HG03442 (cell line): ENCODE data around the gene TRDN.
"Not testable (repeated sequence)": the region's sequence is repeated elsewhere in the genome, so short reads cannot be mapped to it uniquely, and the experiment has no call there.

Experiments used
- ATAC-seq: cut with Tn5 transposase; IDR thresholded peaks from one replicate; pipeline ENCODE4 v1.9.1; 2021; ENCODE audit warnings: mild to moderate bottlenecking, moderate library complexity; ENCODE audit not compliant: unreplicated experiment

Gene TRDN

DNA sequence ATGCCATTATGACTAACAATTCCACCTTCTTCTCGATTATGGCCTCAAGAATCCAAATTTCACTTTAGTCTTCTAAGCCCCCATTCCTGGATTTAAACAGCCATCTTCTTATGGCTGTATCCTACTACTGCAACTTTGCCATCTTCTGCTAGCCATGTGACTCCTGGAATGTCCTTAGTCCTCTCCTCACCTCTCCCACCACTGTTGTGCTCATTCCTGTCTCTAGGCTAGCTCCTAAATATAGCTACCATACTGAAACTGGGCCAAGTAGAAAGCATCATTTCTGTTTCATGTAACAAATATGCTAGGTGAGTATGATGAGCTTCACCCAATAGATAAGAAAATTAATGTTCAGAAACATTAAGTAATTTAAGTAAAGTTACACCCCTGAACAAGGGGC, 327.6 kb downstream of the TRDN start:
- ATAC-seq = no peak

DNA sequence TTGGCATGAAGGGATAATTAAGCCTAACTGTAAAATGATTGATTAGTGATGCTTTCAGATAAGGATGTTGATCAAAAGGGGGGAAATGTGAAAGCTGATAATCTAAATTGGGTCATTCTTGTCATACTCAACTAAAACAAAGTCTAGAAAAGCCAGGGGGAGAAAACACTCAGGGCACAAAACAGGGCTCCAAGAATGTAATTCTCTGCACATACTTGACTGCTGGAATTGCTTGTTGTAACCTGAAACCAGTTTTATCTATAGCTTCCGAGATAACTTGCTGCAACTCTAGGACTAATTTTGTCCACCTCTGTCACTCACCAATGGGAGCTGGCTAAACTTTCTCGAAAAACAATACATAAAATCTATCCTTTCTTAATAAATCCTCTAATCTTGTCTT, 330.4 kb downstream of the TRDN start:
- ATAC-seq = no peak

GRCh38 chr6:123295672-123296071, 341.1 kb downstream of the TRDN start:
- ATAC-seq = no peak

GRCh38 chr6:123295181-123295580, 341.6 kb downstream of the TRDN start:
- ATAC-seq = no peak

- no peak for ATAC-seq
These were observed 348.1 kb downstream of the TRDN start for GRCh38 chr6:123288649-123289048.

- ATAC-seq = no peak
These were observed 360.2 kb downstream of the TRDN start for GRCh38 chr6:123276546-123276980.

DNA sequence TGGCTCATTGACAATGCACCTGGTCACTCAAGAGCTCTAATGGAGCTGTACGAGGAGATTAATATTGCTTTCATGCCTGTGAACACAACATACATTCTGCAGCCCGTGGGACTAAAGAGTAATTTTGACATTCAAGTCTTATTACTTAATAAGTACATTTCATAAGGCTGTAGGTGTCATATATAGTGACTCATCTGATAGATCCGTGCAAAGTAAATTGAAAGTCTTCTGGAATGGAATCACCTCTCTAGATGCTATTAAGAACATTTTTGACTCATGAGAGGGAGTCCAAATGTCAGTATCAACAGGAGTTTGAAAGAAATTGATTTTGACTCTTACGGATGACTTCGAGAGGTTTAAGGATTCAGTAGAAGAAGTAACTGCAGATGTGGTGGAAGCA, 372.8 kb downstream of the TRDN start:
- ATAC-seq = no peak

DNA sequence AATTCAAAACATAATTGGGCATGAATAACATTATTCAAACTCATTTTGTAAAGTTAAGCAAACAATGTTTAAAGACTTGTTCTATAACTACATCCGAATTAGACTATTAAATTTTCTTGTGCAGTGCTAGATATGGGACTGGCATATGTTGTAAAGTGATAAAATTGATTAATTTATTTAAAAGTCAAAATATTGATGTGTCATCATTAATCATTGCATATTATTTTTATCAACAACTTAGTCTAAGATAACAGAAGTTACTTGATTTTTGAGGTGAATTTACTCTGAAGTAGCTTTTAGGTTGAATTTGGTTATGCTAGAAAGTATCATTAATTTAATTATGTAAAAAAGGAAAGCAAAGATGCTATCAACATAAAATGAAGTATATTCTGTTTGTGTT, 396.1 kb downstream of the TRDN start:
- no peak for ATAC-seq

DNA sequence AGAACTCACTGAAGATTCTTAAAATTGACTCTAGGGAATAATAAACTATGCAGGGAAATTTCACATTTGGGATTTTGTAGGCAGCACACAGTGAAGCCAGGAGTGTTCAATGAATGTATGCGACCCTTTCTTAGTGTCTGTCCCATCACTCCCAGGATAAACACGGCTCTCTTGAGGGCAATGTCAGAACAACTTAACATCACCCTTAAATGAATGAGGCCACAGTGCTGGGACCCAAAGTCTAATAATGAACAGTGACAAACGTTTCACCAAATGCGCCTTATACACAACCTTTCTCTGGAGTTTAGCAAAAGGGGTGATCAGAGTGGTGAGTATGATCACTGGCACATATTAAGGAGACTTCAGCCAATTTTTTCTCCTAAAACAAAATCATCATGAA, 403.4 kb downstream of the TRDN start:
- ATAC-seq = no peak

GRCh38 chr6:123227789-123228188, 409.0 kb downstream of the TRDN start:
- ATAC-seq = not testable (repeated sequence)

GRCh38 chr6:123226398-123226797, 410.4 kb downstream of the TRDN start:
- no peak for ATAC-seq

- no peak for ATAC-seq
These were observed 412.7 kb downstream of the TRDN start for GRCh38 chr6:123224077-123224476.

GRCh38 chr6:123223461-123223860, 413.3 kb downstream of the TRDN start:
- ATAC-seq = no peak

DNA sequence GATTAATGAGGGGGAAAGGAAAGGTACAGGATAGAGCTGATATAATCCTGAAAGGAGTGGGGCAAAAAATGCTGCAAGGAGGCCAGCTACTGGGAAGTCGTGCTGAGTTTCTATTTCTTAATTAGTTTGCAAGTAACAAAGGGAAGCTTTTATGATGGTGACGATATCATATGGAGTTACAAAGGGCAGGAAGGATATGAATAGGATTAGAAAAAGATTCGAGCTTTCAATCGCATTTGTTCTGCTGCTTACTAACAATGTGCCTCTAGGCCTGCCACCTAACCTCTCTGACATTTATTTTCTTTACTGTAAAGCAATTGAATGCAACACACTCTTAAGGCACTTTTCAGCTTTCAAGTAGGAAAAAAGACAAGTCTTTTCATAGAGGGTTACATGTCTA, 421.5 kb downstream of the TRDN start:
- no peak for ATAC-seq

GRCh38 chr6:123214433-123214832, 422.3 kb downstream of the TRDN start:
- ATAC-seq = no peak

DNA sequence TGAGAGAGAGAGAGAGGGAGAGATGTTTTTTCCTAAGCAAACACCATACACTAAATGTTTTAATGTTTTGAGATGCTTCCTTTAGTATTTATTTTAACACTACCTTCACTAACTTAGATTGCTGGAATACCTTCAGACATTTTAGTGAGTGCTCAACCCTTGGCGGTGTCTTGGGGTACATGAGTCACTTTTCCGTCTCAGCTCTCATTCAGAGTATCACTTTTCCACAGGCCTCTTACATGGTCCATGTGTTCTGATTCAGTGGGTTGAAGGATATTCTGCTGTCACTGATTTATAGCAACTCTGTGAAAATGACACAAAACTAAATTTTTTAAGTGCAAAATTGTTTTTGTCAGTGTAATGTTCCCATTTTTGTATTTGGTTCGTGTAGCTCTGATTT, 422.8 kb downstream of the TRDN start:
- no peak for ATAC-seq

DNA sequence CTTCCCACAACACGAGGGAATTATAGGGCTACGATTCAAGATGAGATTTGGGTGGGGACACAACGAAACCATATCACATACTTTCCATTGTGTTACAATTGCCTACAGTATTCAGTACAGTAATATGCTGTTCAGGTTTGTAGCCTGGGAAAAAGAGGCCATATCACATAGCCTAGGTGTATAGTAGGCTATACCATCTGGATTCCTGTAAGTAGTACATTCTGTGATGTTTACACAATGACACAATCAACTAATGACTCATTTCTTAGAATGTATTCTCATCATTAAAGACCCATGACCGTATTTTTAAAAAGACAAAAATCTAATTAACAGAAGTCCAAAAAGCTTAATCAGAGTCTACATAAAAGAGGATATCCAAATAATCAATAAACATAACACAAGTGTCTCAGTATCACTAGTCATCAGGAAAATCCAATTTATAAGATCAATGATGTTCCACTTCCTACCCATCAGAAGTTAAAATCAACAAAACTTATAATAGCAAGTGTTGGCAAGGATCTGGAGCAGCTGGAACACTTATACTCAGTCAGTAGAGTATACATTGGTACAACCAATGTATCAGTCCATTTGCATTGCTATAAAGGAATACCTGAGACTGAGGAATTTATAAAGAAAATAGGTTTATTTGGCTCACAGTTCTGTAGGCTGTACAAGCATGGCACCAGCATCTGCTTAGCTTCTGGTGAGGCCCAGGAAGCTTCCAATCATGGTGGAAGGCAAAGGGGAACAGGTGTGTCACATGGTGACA, 424.8 kb downstream of the TRDN start:
- ATAC-seq = no peak

DNA sequence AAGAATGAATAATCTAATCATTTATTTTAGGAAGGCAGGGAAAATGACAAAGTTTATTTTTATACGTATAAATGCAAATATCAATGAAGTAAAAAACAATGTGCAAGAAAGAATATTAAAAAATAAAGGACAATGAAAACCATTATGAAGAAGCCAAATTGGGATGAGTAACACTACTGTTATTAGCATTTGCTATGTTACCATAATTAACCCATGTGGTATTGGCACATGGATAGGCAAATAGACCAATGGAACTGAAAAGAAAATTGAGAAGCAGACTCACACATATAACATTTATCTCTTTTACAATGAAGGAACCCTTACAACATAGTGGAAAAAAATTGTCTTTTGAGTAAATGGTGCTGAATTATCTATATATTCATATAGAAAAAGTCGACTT, 426.1 kb downstream of the TRDN start:
- ATAC-seq = no peak

DNA sequence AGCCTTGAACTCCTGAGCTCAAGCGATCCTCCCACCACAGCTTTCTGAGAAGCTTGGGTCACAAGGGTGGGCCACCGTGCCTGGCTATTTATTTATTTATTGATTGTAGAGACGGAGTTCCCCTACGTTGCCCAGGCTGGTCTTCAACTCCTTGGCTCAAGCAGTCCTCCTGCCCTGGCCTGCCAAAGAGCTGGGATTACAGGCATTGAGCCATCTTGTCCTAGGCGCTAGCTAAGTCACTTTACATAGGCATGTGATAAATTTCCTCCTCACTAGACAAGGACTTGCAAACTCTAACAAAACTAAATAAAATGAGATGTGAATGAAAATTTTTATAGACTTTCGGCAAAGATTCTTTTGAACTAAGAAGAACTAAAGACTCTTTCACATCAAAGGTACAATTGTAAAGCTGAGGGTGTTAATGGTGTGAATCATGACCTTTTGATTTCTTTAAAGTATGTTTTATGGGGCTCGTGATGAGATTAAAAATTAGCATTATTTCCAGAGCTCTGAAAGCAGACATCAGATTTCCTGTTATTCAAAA, 428.7 kb downstream of the TRDN start:
- no peak for ATAC-seq

DNA sequence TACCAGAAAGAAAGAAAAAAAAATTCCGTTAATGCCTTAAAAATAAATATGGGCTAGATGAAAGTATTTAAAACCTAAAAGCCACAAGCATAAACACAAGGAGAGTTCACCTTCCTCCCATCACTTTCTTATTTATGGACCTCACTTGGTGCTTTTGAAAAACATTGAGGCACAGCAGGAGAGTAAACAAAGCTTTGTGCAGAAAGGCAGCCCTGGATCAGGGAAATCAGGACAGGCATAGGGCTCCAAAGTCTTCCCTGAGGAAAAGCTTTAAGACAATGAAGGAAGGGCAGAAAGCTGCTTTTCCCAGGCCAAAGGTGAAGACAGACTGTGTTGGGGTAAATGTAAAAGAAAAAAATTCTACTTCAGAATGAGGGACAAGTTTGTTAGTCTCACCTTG, 432.8 kb downstream of the TRDN start:
- no peak for ATAC-seq

GRCh38 chr6:123201869-123202372, 434.8 kb downstream of the TRDN start:
- no peak for ATAC-seq

DNA sequence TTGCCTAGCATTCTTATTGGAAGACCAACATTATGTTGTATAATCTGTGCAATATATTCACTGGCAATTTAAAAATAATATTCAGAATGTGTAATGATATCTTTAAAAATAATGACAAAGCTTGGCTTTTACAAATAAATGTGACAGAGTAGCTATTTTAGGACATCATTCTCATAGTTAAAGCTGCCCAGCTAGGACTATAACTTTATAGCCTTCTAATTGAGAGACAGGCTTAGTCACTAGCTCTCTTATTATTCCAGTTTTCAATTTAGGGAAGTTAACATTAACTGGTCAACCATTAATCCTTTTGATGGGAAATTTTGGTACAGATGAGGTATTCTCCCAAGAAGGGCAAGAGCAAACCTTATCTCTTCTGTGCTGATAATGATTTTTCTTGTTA, 443.5 kb downstream of the TRDN start:
- no peak for ATAC-seq

GRCh38 chr6:123189816-123190215, 446.9 kb downstream of the TRDN start:
- no peak for ATAC-seq
